Retina (tissue), 1 donor: ENCODE results near the gene TBC1D24.
"Not testable (repeated sequence)": the region's sequence is repeated elsewhere in the genome, so short reads cannot be mapped to it uniquely, and the experiment has no call there.

Source experiments
- DNase-seq: peaks from one replicate; pipeline ENCODE4 v3.0.0-alpha.2; 2016

Gene TBC1D24

GRCh38 chr16:2469399-2470233 lies 5.3 kb upstream of the TBC1D24 start:
- no peak for DNase-seq

GRCh38 chr16:2470234-2470601 lies 4.7 kb upstream of the TBC1D24 start:
- no peak for DNase-seq

GRCh38 chr16:2470603-2471015 lies 4.3 kb upstream of the TBC1D24 start:
- peak; percentile 61 for DNase-seq

GRCh38 chr16:2471016-2471652 lies 3.8 kb upstream of the TBC1D24 start, which contains the start of gene NTN3:
TSS of gene NTN3 (plus strand) at chr16:2471297. CDS start at chr16:2471702, 405 bp downstream.
- no peak for DNase-seq

GRCh38 chr16:2471653-2472487 lies 3.1 kb upstream of the TBC1D24 start:
- DNase-seq = peak; percentile 76

GRCh38 chr16:2472488-2472864 lies 2.5 kb upstream of the TBC1D24 start:
- no peak for DNase-seq

GRCh38 chr16:2472885-2473445 lies 2.0 kb upstream of the TBC1D24 start:
- DNase-seq = no peak

GRCh38 chr16:2473446-2473926 lies 1.4 kb upstream of the TBC1D24 start:
- DNase-seq = peak; percentile 40

GRCh38 chr16:2473999-2474876 lies 689 bp upstream of the TBC1D24 start:
- DNase-seq = peak; percentile 75

- DNase-seq = peak; percentile 40
These were observed 752 bp downstream of the TBC1D24 start for GRCh38 chr16:2475413-2476344.

GRCh38 chr16:2476345-2476720 lies 1.4 kb downstream of the TBC1D24 start:
- no peak for DNase-seq

GRCh38 chr16:2476741-2477140 lies 1.8 kb downstream of the TBC1D24 start:
- no peak for DNase-seq

- no peak for DNase-seq
These were observed 2.4 kb downstream of the TBC1D24 start for GRCh38 chr16:2477327-2477726.

- DNase-seq = no peak
These were observed 3.4 kb downstream of the TBC1D24 start for GRCh38 chr16:2478279-2478678.

GRCh38 chr16:2479996-2480395 lies 5.1 kb downstream of the TBC1D24 start:
- not testable (repeated sequence) for DNase-seq

- DNase-seq = no peak
These were observed 6.0 kb downstream of the TBC1D24 start for GRCh38 chr16:2480948-2481347.

GRCh38 chr16:2481676-2482075 lies 6.7 kb downstream of the TBC1D24 start:
- DNase-seq = no peak

- no peak for DNase-seq
These were observed 7.3 kb downstream of the TBC1D24 start for GRCh38 chr16:2482249-2482648.

- peak; percentile 51 for DNase-seq
These were observed 8.0 kb downstream of the TBC1D24 start for GRCh38 chr16:2482708-2483534.
